GM18526 (cell line): ENCODE measurements around the gene ADAMTS12.

Experiments used
- POLR2A ChIP-seq: IDR thresholded peaks from 3 replicates; pipeline ENCODE4 v1.6.1; 2011; ENCODE audit not compliant: insufficient read length; ENCODE audit errors: extremely low read depth

Gene ADAMTS12

GRCh38 chr5:33800241-33800950, 91.4 kb downstream of the ADAMTS12 start:
- no peak for TF ChIP-seq POLR2A

- no peak for TF ChIP-seq POLR2A
These were observed 96.3 kb downstream of the ADAMTS12 start for GRCh38 chr5:33795496-33795895.

- TF ChIP-seq POLR2A: no peak
These were observed 97.1 kb downstream of the ADAMTS12 start for GRCh38 chr5:33794550-33795181.

GRCh38 chr5:33793836-33794549, 97.8 kb downstream of the ADAMTS12 start:
- TF ChIP-seq POLR2A: no peak

- no peak for TF ChIP-seq POLR2A
These were observed 98.5 kb downstream of the ADAMTS12 start for GRCh38 chr5:33793276-33793675.

GRCh38 chr5:33792559-33792958, 99.2 kb downstream of the ADAMTS12 start:
- no peak for TF ChIP-seq POLR2A

- TF ChIP-seq POLR2A: no peak
These were observed 102.2 kb downstream of the ADAMTS12 start for GRCh38 chr5:33789567-33789957.

- TF ChIP-seq POLR2A: no peak
These were observed 102.7 kb downstream of the ADAMTS12 start for GRCh38 chr5:33788922-33789566.

GRCh38 chr5:33785571-33785970, 106.2 kb downstream of the ADAMTS12 start:
- TF ChIP-seq POLR2A: no peak

GRCh38 chr5:33781286-33781685, 110.5 kb downstream of the ADAMTS12 start:
- TF ChIP-seq POLR2A: no peak

GRCh38 chr5:33776151-33776660, 115.6 kb downstream of the ADAMTS12 start:
- TF ChIP-seq POLR2A: no peak

GRCh38 chr5:33774341-33774740, 117.4 kb downstream of the ADAMTS12 start:
- no peak for TF ChIP-seq POLR2A

- no peak for TF ChIP-seq POLR2A
These were observed 119.4 kb downstream of the ADAMTS12 start for GRCh38 chr5:33772380-33772897.

- no peak for TF ChIP-seq POLR2A
These were observed 121.8 kb downstream of the ADAMTS12 start for GRCh38 chr5:33769968-33770367.

- TF ChIP-seq POLR2A: no peak
These were observed 122.6 kb downstream of the ADAMTS12 start for GRCh38 chr5:33769196-33769595.
